B cell (primary cell): ENCODE results near the gene GTPBP3.

Experiments
- EZH2 ChIP-seq: IDR thresholded peaks from 2 replicates; pipeline ENCODE4 v1.6.1; 2012; ENCODE audit warnings: borderline replicate concordance, low read depth, mild to moderate bottlenecking, moderate library complexity, low read length; ENCODE audit not compliant: insufficient read depth, poor library complexity, severe bottlenecking
- TF ChIP-seq, protein P1 (sequence below): fragments of 200-600 bp; IDR thresholded peaks from one replicate; pipeline ENCODE4 v1.8.0; 2022; ENCODE audit warnings: antibody characterized with exemption, mild to moderate bottlenecking

- no peak for TF ChIP-seq EZH2
- TF ChIP-seq, protein P1, sequence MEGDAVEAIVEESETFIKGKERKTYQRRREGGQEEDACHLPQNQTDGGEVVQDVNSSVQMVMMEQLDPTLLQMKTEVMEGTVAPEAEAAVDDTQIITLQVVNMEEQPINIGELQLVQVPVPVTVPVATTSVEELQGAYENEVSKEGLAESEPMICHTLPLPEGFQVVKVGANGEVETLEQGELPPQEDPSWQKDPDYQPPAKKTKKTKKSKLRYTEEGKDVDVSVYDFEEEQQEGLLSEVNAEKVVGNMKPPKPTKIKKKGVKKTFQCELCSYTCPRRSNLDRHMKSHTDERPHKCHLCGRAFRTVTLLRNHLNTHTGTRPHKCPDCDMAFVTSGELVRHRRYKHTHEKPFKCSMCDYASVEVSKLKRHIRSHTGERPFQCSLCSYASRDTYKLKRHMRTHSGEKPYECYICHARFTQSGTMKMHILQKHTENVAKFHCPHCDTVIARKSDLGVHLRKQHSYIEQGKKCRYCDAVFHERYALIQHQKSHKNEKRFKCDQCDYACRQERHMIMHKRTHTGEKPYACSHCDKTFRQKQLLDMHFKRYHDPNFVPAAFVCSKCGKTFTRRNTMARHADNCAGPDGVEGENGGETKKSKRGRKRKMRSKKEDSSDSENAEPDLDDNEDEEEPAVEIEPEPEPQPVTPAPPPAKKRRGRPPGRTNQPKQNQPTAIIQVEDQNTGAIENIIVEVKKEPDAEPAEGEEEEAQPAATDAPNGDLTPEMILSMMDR, result no peak
Measured at GRCh38 chr19:17334414-17335409, 2.6 kb upstream of the GTPBP3 start, which contains the start of gene ANO8.
